HG03521 (cell line): ENCODE measurements around the gene IL24.

Experiments used
- ATAC-seq: cut with Tn5 transposase; IDR thresholded peaks from one replicate; pipeline ENCODE4 v1.9.1; 2021; ENCODE audit warnings: mild to moderate bottlenecking, moderate library complexity; ENCODE audit not compliant: unreplicated experiment

Gene IL24

GRCh38 chr1:206947255-206947654 is 50.0 kb downstream of the IL24 start:
- ATAC-seq, result no peak

GRCh38 chr1:206949208-206949607 is 52.0 kb downstream of the IL24 start:
- no peak for ATAC-seq

GRCh38 chr1:206949641-206950040 is 52.4 kb downstream of the IL24 start:
- no peak for ATAC-seq

GRCh38 chr1:206951318-206952100 is 54.3 kb downstream of the IL24 start:
- ATAC-seq, result no peak

- ATAC-seq, result no peak
These were observed 54.9 kb downstream of the IL24 start for GRCh38 chr1:206952171-206952570.

- no peak for ATAC-seq
These were observed 55.9 kb downstream of the IL24 start for GRCh38 chr1:206953126-206953525.

- no peak for ATAC-seq
These were observed 56.4 kb downstream of the IL24 start for GRCh38 chr1:206953626-206954025.
